ENCODE measurements around the gene ITGB5.

The ITGB5 gene

GRCh38 chr3:124895756-124896155 lies 8.6 kb upstream of the ITGB5 start:
- DNase-seq = no peak

GRCh38 chr3:124893526-124893925 lies 6.4 kb upstream of the ITGB5 start:
- DNase-seq = no peak

GRCh38 chr3:124890573-124891190 lies 3.5 kb upstream of the ITGB5 start:
- DNase-seq = no peak

GRCh38 chr3:124888482-124889441 lies 1.6 kb upstream of the ITGB5 start:
- no peak for DNase-seq

GRCh38 chr3:124887932-124888298 lies 750 bp upstream of the ITGB5 start:
- no peak for DNase-seq

GRCh38 chr3:124886168-124887056 lies 753 bp downstream of the ITGB5 start:
- DNase-seq = no peak

- DNase-seq = no peak
These were observed 1.5 kb downstream of the ITGB5 start for GRCh38 chr3:124885466-124886167.

- no peak for DNase-seq
These were observed 2.6 kb downstream of the ITGB5 start for GRCh38 chr3:124884474-124885101.

GRCh38 chr3:124883766-124884473 lies 3.2 kb downstream of the ITGB5 start:
- no peak for DNase-seq

- no peak for DNase-seq
These were observed 4.1 kb downstream of the ITGB5 start for GRCh38 chr3:124882816-124883747.

GRCh38 chr3:124881976-124882697 lies 5.0 kb downstream of the ITGB5 start:
- DNase-seq = no peak

- DNase-seq = no peak
These were observed 7.9 kb downstream of the ITGB5 start for GRCh38 chr3:124879337-124879680.

- no peak for DNase-seq
These were observed 8.4 kb downstream of the ITGB5 start for GRCh38 chr3:124878561-124879336.

GRCh38 chr3:124877674-124878073 lies 9.5 kb downstream of the ITGB5 start:
- DNase-seq = no peak

GRCh38 chr3:124876401-124876878 lies 10.7 kb downstream of the ITGB5 start:
- DNase-seq = no peak

GRCh38 chr3:124873226-124873625 lies 13.9 kb downstream of the ITGB5 start:
- no peak for DNase-seq

GRCh38 chr3:124867511-124867910 lies 19.7 kb downstream of the ITGB5 start:
- DNase-seq = no peak

GRCh38 chr3:124862006-124862405 lies 25.2 kb downstream of the ITGB5 start:
- DNase-seq = no peak

- no peak for DNase-seq
These were observed 26.1 kb downstream of the ITGB5 start for GRCh38 chr3:124861041-124861440.

Data from NCI-H2081 treated with DMSO at 0.1 percent for 48 hours (cell line).